ENCODE results near the gene MYBBP1A. TPM values are rescaled to one million over a fixed set of nuclear protein-coding genes. Genes with fewer than 3 reads are reported as not detected.

MYBBP1A gene
- polyA plus RNA-seq, 2 of the 4 experiments (the other 2 are of a cell fraction): 42.9 to 95.1 TPM

- Histone ChIP-seq H3K4me2 (no peak overlapping the region), H3K9me3 (no peaks in the 10 kb centered on the region), H3K4me3 (no peak overlapping the region), H3K4me1 (peaks cover 28% of the 10 kb centered on the region), H3K27ac (no peak overlapping the region)
- WGBS (ENCODE audit: missing lambda C conversion rate): 93% methylated on average over 26 of the region's 27 CpGs
- no peak for TF ChIP-seq RNF2 (IDR thresholded peaks at IDR 0.05; ENCODE audit: borderline replicate concordance, low read depth)
- no peak for TF ChIP-seq HOXB13 (CRISPR knock-in tag; IDR thresholded peaks at IDR 0.05; ENCODE audit: low read depth)
- no peak for TF ChIP-seq NR3C1 (IDR thresholded peaks at IDR 0.05)
- no peak for TF ChIP-seq HDAC2 (IDR thresholded peaks at IDR 0.05)
- POLR2A ChIA-PET: interaction anchor here (0.8 kb wide), 1 partner anchor 10 kb away, joined by 3 read pairs; no protein-coding TSS in a partner anchor
- ATAC-seq (no peak), FAIRE-seq (no peak), DNase-seq (ENCODE audit: low read depth in 1 of 2, low spot score in 1 of 2) (no peak)
- CTCF ChIA-PET: interaction anchor here (0.5 to 13.0 kb wide), 11 partner anchors 10 to 783 kb away, joined by 3 to 99 read pairs (median 3); no protein-coding TSS in a partner anchor
Measured at GRCh38 chr17:4551796-4552525, 3.2 kb downstream of the MYBBP1A start.

- peak in 1 of 2 experiments; percentile 62 for DNase-seq (ENCODE audit: low read depth in 1 of 2, low spot score in 1 of 2)
- POLR2A ChIA-PET: interaction anchor here (0.8 kb wide), 1 partner anchor 9 kb away, joined by 3 read pairs; no protein-coding TSS in a partner anchor
- CTCF ChIA-PET: interaction anchor here (0.7 to 13.0 kb wide), 10 partner anchors 10 to 130 kb away, joined by 3 to 99 read pairs (median 3); no protein-coding TSS in a partner anchor
Measured at GRCh38 chr17:4551141-4551540, 4.0 kb downstream of the MYBBP1A start.

GRCh38 chr17:4550534-4551039 lies 4.6 kb downstream of the MYBBP1A start:
- WGBS (ENCODE audit: missing lambda C conversion rate): 96% methylated on average over 16 of the region's 16 CpGs
- no peak for FAIRE-seq
- Histone ChIP-seq H3K4me2 (no peak overlapping the region), H3K9me3 (no peaks in the 10 kb centered on the region), H3K4me1 (peaks cover 23% of the 10 kb centered on the region), H3K27ac (no peak overlapping the region), H3K4me3 (no peak overlapping the region)
- TF ChIP-seq CHD2 (IDR thresholded peaks at IDR 0.05; ENCODE audit: low read length, partially characterized antibody): no peak
- no peak for TF ChIP-seq BHLHE40 (IDR thresholded peaks at IDR 0.05; ENCODE audit: low read depth, low read length)
- TF ChIP-seq REST (IDR thresholded peaks at IDR 0.05): no peak
- TF ChIP-seq PBX3 (IDR thresholded peaks at IDR 0.05): no peak
- no peak for TF ChIP-seq HOXA7 (CRISPR knock-in tag; IDR thresholded peaks at IDR 0.05)
- no peak for TF ChIP-seq KDM1A (IDR thresholded peaks at IDR 0.05; ENCODE audit: low read depth)
- no peak for TF ChIP-seq TP53 (CRISPR knock-in tag; IDR thresholded peaks at IDR 0.05)
- TF ChIP-seq ESRRA (IDR thresholded peaks at IDR 0.05; ENCODE audit: borderline replicate concordance, low read length): no peak
- TF ChIP-seq FOSL2 (IDR thresholded peaks at IDR 0.05): no peak
- TF ChIP-seq FOSL2 (CRISPR knock-in tag; IDR thresholded peaks at IDR 0.05): no peak
- TF ChIP-seq CHD4 (IDR thresholded peaks at IDR 0.05; ENCODE audit: borderline replicate concordance): no peak
- no peak for ATAC-seq
- DNase-seq (ENCODE audit: low read depth in 1 of 2, low spot score in 1 of 2): no peak
- ChIA-PET POLR2A (interaction anchor here (0.6 kb wide), 1 partner anchor 52 kb away, joined by 7 read pairs; no protein-coding TSS in a partner anchor), CTCF (interaction anchor here (1.0 to 13.0 kb wide), 4 partner anchors 15 to 129 kb away, joined by 3 to 99 read pairs (median 4); no protein-coding TSS in a partner anchor)

More at GRCh38 chr17:4551141-4551540, 4.0 kb downstream of the MYBBP1A start:
- Histone ChIP-seq H3K4me2 (no peak overlapping the region), H3K4me1 (peaks cover 28% of the 10 kb centered on the region), H3K4me3 (no peak overlapping the region), H3K9me3 (no peaks in the 10 kb centered on the region), H3K27ac (no peak overlapping the region)
- peak in 1 of 2 experiments; percentile 35; a peak in 3 of 6 replicates for ATAC-seq
- no peak for TF ChIP-seq ELK1 (IDR thresholded peaks at IDR 0.05; ENCODE audit: low read depth, low read length)
- TF ChIP-seq POLR2AphosphoS2 (conservative IDR thresholded peaks at IDR 0.05; ENCODE audit: low read length): no peak
- TF ChIP-seq CTCF (IDR thresholded peaks at IDR 0.05): peak; percentile 6; the same call in 1 of the 3 replicates
- 90% methylated on average over 8 of the region's 8 CpGs for WGBS (ENCODE audit: missing lambda C conversion rate)
- FAIRE-seq: no peak
